Osteoblast (primary cell): ENCODE measurements around the gene CYP4V2. TPM values are rescaled to one million over a fixed set of nuclear protein-coding genes. Genes with fewer than 3 reads are reported as not detected.
A peak's percentile ranks its signal among the peaks of the same experiment; 100 is the strongest.

Experiments
- DNase-seq: peaks from one replicate; pipeline ENCODE4 v3.0.0; 2011; ENCODE audit warnings: low spot score, mixed read lengths; ENCODE audit not compliant: insufficient read length; ENCODE audit errors: missing footprints
- H2AFZ ChIP-seq: 2 replicates; pipeline ENCODE4 v1.6.0; 2011; ENCODE audit warnings: mild to moderate bottlenecking, low read length
- H3K27ac ChIP-seq: 2 replicates; pipeline ENCODE4 v1.5.1; 2011; ENCODE audit warnings: mild to moderate bottlenecking, low read depth, low read length, moderate library complexity
- H3K27me3 ChIP-seq: 2 replicates; pipeline ENCODE4 v1.6.0; 2012; ENCODE audit warnings: mild to moderate bottlenecking, control low read depth, inconsistent platforms, low read length, moderate library complexity; ENCODE audit not compliant: insufficient read depth
- H3K36me3 ChIP-seq: 2 replicates; pipeline ENCODE4 v1.5.1; 2011; ENCODE audit warnings: mild to moderate bottlenecking, low read length, control low read depth, moderate library complexity; ENCODE audit not compliant: insufficient read depth
- H3K4me1 ChIP-seq: 2 replicates; pipeline ENCODE4 v1.5.1; 2011; ENCODE audit warnings: mild to moderate bottlenecking, low read length, control low read depth, moderate library complexity; ENCODE audit not compliant: insufficient read depth
- H3K4me2 ChIP-seq: 2 replicates; pipeline ENCODE4 v1.6.0; 2011; ENCODE audit warnings: mild to moderate bottlenecking, low read length; ENCODE audit not compliant: insufficient read depth
- H3K4me3 ChIP-seq: fragments of 200-600 bp; sonication (generic); 3 replicates; pipeline ENCODE4 v1.5.1; 2012; ENCODE audit warnings: mild to moderate bottlenecking, low read length, inconsistent platforms; ENCODE audit not compliant: insufficient read depth
- H3K79me2 ChIP-seq: 2 replicates; pipeline ENCODE4 v1.6.0; 2012; ENCODE audit warnings: mild to moderate bottlenecking, low read length, control low read depth, inconsistent platforms; ENCODE audit not compliant: insufficient read depth
- H3K9me3 ChIP-seq: 2 replicates; pipeline ENCODE4 v1.5.1; 2011; ENCODE audit warnings: low read depth, low read length, control low read depth
- H4K20me1 ChIP-seq: 2 replicates; pipeline ENCODE4 v1.6.0; 2012; ENCODE audit warnings: mild to moderate bottlenecking, low read length, control low read depth; ENCODE audit not compliant: insufficient read depth
- total RNA-seq: library from RNA; depleted of rRNA; stranded (reverse); fragments of >200 nt; gene quantifications from 2 replicates; pipeline ENCODE4 v1.2.3, GENCODE V29; 2012
- TF ChIP-seq, protein P1 (sequence below): IDR thresholded peaks from 2 replicates; pipeline ENCODE4 v1.5.1; 2011; ENCODE audit warnings: mild to moderate bottlenecking, low read depth, low read length, moderate library complexity; ENCODE audit errors: extremely low read depth

CYP4V2 gene
- total RNA-seq, 1 donor, result 29.0 TPM

DNA sequence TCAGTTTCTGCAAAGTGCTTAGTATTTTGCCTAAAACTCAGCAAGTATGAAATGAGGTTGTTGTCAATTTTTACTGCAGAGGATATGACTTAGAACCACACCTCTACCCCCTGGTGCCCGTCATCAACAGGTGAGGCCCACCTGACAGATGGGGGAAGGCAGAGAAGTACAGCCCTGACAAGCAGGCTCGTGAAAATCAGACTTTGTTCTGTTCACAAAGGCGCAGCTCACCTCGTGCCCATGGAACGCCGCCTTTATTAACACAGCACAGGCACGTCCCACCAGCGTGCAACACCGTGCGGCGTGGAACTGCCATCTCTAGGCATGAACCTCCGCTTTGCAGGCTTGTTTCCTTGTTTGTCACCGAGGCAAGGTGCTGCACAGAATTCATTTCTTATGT is 13.3 kb downstream of the CYP4V2 start:
- no peaks in the 10 kb centered on the region for H3K79me2 ChIP-seq
- H3K4me3 ChIP-seq, result peak overlapping the region; percentile 64
- no peaks in the 10 kb centered on the region for H3K36me3 ChIP-seq
- H3K27ac ChIP-seq, result peak overlapping the region; percentile 41
- H3K4me1 ChIP-seq, result no peaks in the 10 kb centered on the region
- peak overlapping the region; percentile 79 for H3K4me2 ChIP-seq
- DNase-seq, result no peak
- H3K9me3 ChIP-seq, result no peaks in the 10 kb centered on the region
- H3K27me3 ChIP-seq, result no peaks in the 10 kb centered on the region
- TF ChIP-seq, protein P1, sequence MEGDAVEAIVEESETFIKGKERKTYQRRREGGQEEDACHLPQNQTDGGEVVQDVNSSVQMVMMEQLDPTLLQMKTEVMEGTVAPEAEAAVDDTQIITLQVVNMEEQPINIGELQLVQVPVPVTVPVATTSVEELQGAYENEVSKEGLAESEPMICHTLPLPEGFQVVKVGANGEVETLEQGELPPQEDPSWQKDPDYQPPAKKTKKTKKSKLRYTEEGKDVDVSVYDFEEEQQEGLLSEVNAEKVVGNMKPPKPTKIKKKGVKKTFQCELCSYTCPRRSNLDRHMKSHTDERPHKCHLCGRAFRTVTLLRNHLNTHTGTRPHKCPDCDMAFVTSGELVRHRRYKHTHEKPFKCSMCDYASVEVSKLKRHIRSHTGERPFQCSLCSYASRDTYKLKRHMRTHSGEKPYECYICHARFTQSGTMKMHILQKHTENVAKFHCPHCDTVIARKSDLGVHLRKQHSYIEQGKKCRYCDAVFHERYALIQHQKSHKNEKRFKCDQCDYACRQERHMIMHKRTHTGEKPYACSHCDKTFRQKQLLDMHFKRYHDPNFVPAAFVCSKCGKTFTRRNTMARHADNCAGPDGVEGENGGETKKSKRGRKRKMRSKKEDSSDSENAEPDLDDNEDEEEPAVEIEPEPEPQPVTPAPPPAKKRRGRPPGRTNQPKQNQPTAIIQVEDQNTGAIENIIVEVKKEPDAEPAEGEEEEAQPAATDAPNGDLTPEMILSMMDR, result no peak
- peak overlapping the region; percentile 60 for H2AFZ ChIP-seq
- H4K20me1 ChIP-seq, result no peaks in the 10 kb centered on the region

DNA sequence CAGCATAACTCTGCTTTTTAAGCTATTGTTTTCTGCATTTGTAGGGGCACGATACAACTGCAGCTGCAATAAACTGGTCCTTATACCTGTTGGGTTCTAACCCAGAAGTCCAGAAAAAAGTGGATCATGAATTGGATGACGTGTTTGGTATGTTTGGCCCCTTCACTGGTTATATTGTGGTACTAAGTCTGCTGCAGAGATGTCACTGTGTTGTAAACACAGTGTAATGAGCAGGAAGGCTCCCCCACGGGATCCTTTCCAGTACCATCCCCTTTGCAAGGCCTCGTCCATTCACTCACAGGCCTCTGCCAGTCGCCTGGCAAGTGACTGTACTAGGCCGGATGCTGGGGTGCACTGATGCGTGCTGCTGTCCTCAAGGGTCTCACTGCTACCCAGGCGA is 13.8 kb downstream of the CYP4V2 start:
- H3K4me2 ChIP-seq, result peak overlapping the region; percentile 79
- DNase-seq, result peak; percentile 5
- H3K4me1 ChIP-seq, result no peaks in the 10 kb centered on the region
- H3K27me3 ChIP-seq, result no peaks in the 10 kb centered on the region
- no peaks in the 10 kb centered on the region for H3K79me2 ChIP-seq
- no peaks in the 10 kb centered on the region for H3K9me3 ChIP-seq
- no peaks in the 10 kb centered on the region for H3K36me3 ChIP-seq
- no peak overlapping the region for H3K27ac ChIP-seq
- H4K20me1 ChIP-seq, result no peaks in the 10 kb centered on the region
- TF ChIP-seq, protein P1, result no peak
- no peak overlapping the region for H2AFZ ChIP-seq
- peak overlapping the region; percentile 64 for H3K4me3 ChIP-seq

DNA sequence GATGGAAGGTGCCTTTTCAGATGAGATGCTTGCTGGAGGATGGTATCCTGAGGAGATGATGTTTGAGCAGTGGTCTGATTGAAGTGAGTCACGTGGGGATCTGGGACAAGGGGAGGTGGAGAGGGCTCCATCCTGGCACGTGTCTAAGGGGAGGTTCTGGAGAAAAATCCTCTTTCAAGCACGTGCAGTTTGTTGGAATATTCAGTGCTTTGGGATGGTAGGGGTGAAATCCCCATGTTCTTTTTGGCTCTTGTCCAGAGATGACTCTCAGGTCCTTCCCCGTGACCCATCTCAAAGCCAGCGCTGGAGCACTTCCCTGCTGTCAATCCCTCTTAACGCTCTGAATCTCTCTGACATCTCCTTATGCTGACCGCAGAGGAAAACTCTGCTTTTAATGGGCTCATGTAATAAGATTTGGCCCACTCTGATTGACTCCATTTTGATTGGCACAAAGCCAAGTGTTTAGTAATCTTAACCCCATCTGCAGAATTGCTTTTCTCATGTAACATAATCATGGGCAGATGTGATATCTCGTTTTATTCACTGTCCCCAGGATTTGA is 25.2 kb downstream of the CYP4V2 start:
- TF ChIP-seq, protein P1, result no peak
- no peak overlapping the region for H2AFZ ChIP-seq
- DNase-seq, result no peak

DNA sequence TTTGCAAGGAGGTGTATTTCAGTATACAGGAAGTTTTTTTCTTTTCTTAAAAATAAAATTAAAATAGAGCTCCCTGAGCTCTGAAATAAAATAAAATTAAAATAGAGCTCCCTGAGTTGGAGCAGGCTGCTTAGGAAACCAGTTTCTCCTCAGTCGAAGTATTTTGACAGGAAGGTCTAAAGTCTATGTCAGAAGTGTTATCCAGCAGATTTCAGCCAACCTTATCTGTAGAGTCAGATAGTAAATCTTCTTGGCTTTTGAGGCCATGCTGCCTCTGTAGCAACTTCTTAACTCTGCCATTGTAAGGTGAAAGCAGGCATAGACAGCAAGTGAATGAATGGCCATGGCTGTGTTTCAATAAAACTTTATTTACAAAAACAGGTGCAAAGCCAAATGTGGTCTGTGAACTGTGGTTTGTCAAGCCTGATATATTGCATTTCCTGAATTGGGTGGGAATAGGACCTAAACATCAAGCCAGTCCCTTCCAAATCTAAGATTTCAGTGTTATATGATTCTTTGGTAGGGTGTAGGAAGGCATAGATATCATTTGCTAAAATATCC is 26.4 kb downstream of the CYP4V2 start:
- no peak for DNase-seq

More for the DNA sequence above, 25.2 kb downstream of the CYP4V2 start:
- no peaks in the 10 kb centered on the region for H3K27me3 ChIP-seq
- H3K27ac ChIP-seq, result no peak overlapping the region
- no peak overlapping the region for H3K4me3 ChIP-seq
- no peaks in the 10 kb centered on the region for H3K79me2 ChIP-seq
- H4K20me1 ChIP-seq, result no peaks in the 10 kb centered on the region
- H3K9me3 ChIP-seq, result no peaks in the 10 kb centered on the region
- H3K36me3 ChIP-seq, result no peaks in the 10 kb centered on the region
- H3K4me2 ChIP-seq, result no peak overlapping the region
- no peaks in the 10 kb centered on the region for H3K4me1 ChIP-seq

More for the DNA sequence above, 26.4 kb downstream of the CYP4V2 start:
- Histone ChIP-seq H3K27ac (no peak overlapping the region), H3K79me2 (no peaks in the 10 kb centered on the region), H3K4me2 (no peak overlapping the region), H2AFZ (no peak overlapping the region), H4K20me1 (no peaks in the 10 kb centered on the region), H3K4me3 (no peak overlapping the region), H3K9me3 (no peaks in the 10 kb centered on the region), H3K27me3 (no peaks in the 10 kb centered on the region), H3K36me3 (no peaks in the 10 kb centered on the region), H3K4me1 (no peaks in the 10 kb centered on the region)
- TF ChIP-seq, protein P1, result no peak
